GM12878 (cell line): Measurements from ENCODE around the gene TCEA2. TPM values are rescaled to one million over a fixed set of nuclear protein-coding genes. Genes with fewer than 3 reads are reported as not detected.

Experiments
- ATAC-seq: fragments of 200-7000 bp; cut with Tn5 transposase; 3 replicates; pipeline ENCODE4 v1.9.1; 2020; ENCODE audit warnings: mild to moderate bottlenecking, moderate library complexity
- BruUV-seq: library from RNA; stranded (reverse); fragments of 400-500 nt; replicated peaks from 2 replicates; lab custom pipeline; 2021; lab: Mats Ljungman, UMichigan
- CTCF ChIA-PET: fragments of 300-600 bp; sonication (Branson Sonifier 250); formaldehyde crosslinking; extraction: SDS; loops from one replicate; lab custom pipeline; 2021; ENCODE audit warnings: inconsistent platforms; lab: Yijun Ruan, JAX
- POLR2A ChIA-PET: fragments of 350-600 bp; formaldehyde crosslinking; extraction: SDS; loops from one replicate; lab custom pipeline; 2021; ENCODE audit warnings: inconsistent platforms; lab: Charles Lee
- RAD21 ChIA-PET: fragments of 300-600 bp; sonication (Branson Sonifier 250); formaldehyde crosslinking; loops from one replicate; lab custom pipeline; 2023; ENCODE audit warnings: antibody characterized with exemption; ENCODE audit not compliant: unreplicated experiment; lab: Charles Lee
- SMC1A ChIA-PET: fragments of 300-600 bp; sonication (Branson Sonifier 250); formaldehyde crosslinking; loops from one replicate; lab custom pipeline; 2023; ENCODE audit not compliant: unreplicated experiment, uncharacterized antibody; lab: Charles Lee
- DNase-seq: peaks from one replicate; pipeline ENCODE4 v3.0.0-alpha.2; 2011; ENCODE audit warnings: low read depth, low spot score
- FAIRE-seq: peaks from 3 replicates; lab custom pipeline; 2011; peaks lifted over from hg19 to GRCh38; lab: Jason Lieb, UNC
- H2AFZ ChIP-seq: 2 replicates; pipeline ENCODE4 v1.6.0; 2011; ENCODE audit warnings: low read depth, low read length, control low read depth; ENCODE audit not compliant: control insufficient read depth
- H3K27ac ChIP-seq: 2 replicates; pipeline ENCODE4 v1.5.1; 2011; ENCODE audit warnings: control low read depth; ENCODE audit not compliant: control insufficient read depth, insufficient read depth
- H3K27me3 ChIP-seq, 2 experiments: replicated peaks in 1 of 2; 2 replicates each; pipeline versions ENCODE4 v1.6.0 to v1.6.1; 2011; ENCODE audit warnings: low read length in 1 of 2; ENCODE audit not compliant: control insufficient read depth in 2 of 2, insufficient read depth in 2 of 2
- H3K36me3 ChIP-seq, 2 experiments: 2 replicates each; pipeline ENCODE4 v1.5.1; 2011; ENCODE audit warnings: low read length in 1 of 2; ENCODE audit not compliant: control insufficient read depth in 2 of 2, insufficient read depth in 2 of 2
- H3K4me1 ChIP-seq: 2 replicates; pipeline ENCODE4 v1.6.1; 2011; ENCODE audit warnings: mild to moderate bottlenecking, low read length, moderate library complexity, mixed read lengths; ENCODE audit not compliant: control insufficient read depth, insufficient read depth
- H3K4me2 ChIP-seq: 2 replicates; pipeline ENCODE4 v1.6.0; 2011; ENCODE audit warnings: control low read depth; ENCODE audit not compliant: control insufficient read depth, insufficient read depth
- H3K4me3 ChIP-seq: fragments of 200-600 bp; sonication (generic); 2 replicates; pipeline ENCODE4 v1.5.1; 2016
- H3K79me2 ChIP-seq: 2 replicates; pipeline ENCODE4 v1.6.0; 2011; ENCODE audit warnings: low read length; ENCODE audit not compliant: control insufficient read depth, insufficient read depth
- H3K9ac ChIP-seq: 2 replicates; pipeline ENCODE4 v1.8.0; 2011; ENCODE audit warnings: low read length, control low read depth, mixed read lengths; ENCODE audit not compliant: control insufficient read depth, insufficient read depth
- H3K9me3 ChIP-seq: replicated peaks from 3 replicates; pipeline ENCODE4 v1.5.1; 2011; ENCODE audit warnings: mild to moderate bottlenecking, low read length; ENCODE audit not compliant: control insufficient read depth, insufficient read depth
- H4K20me1 ChIP-seq: 2 replicates; pipeline ENCODE4 v1.6.0; 2011; ENCODE audit not compliant: control insufficient read depth, insufficient read depth
- CUX1 ChIP-seq: IDR thresholded peaks from 2 replicates; pipeline ENCODE4 v1.6.1; 2012; ENCODE audit warnings: improper control_type of control experiment, low read depth, low read length; ENCODE audit not compliant: insufficient replicate concordance
- FOXM1 ChIP-seq: IDR thresholded peaks from 2 replicates; pipeline ENCODE4 v1.6.1; 2012; ENCODE audit warnings: low read depth, mild to moderate bottlenecking, inconsistent platforms, low read length, moderate library complexity
- IRF4 ChIP-seq: IDR thresholded peaks from 2 replicates; pipeline ENCODE4 v1.6.1; 2011; ENCODE audit warnings: low read depth, low read length
- NKRF ChIP-seq: fragments of 450-650 bp; conservative IDR thresholded peaks from 2 replicates; pipeline ENCODE4 v1.6.1; 2017; ENCODE audit warnings: mild to moderate bottlenecking, moderate library complexity
- SIN3A ChIP-seq: IDR thresholded peaks from 2 replicates; pipeline ENCODE4 v1.6.1; 2012; ENCODE audit warnings: low read depth, low read length, improper control_type of control experiment
- SMAD5 ChIP-seq: IDR thresholded peaks from 2 replicates; pipeline ENCODE4 v1.6.1; 2016; ENCODE audit warnings: antibody characterized with exemption, low read depth
- TCF3 ChIP-seq: IDR thresholded peaks from 2 replicates; pipeline ENCODE4 v1.6.1; 2012; ENCODE audit warnings: low read depth, mild to moderate bottlenecking, low read length, borderline replicate concordance; ENCODE audit not compliant: insufficient read depth
- WGBS: methylation state at CpG from one replicate; pipeline ENCODE4 v1.1.6; 2016; ENCODE audit warnings: low lambda C conversion rate; ENCODE audit not compliant: insufficient replicate concordance, insufficient coverage; ENCODE audit errors: missing lambda C conversion rate; 5-methylcytosine and 5-hydroxymethylcytosine counted together
- in situ Hi-C: fragments of 300-500 bp; cut with MboI; formaldehyde crosslinking; loops from 9 replicates; pipeline ENCODE4 v1.14.3; 2018; ENCODE audit warnings: mixed read lengths
- intact Hi-C: fragments of 100-400 bp; cut with micrococcal nuclease; formaldehyde crosslinking; loops from one replicate; pipeline ENCODE4 v1.14.2; 2022; ENCODE audit not compliant: unreplicated experiment
- polyA plus RNA-seq, 11 experiments: library from polyadenylated mRNA; depleted of rRNA in 4 of 11; unstranded in 6 of 11; stranded (reverse) in 5 of 11; fragments of >200 nt; fragmentation: Nextera tagmentation in 4 of 11; fragmentation: Illumina TruSeq in 1 of 11; extraction: Ambion mirVana in 4 of 11; extraction: Trizol in 1 of 11; gene quantifications; 1 replicate in 1 of 11; 2 replicates in 10 of 11; pipeline versions ENCODE4 v1.2.1 to v1.2.3, GENCODE V29; 2011 to 2016; ENCODE audit warnings: inconsistent platforms in 2 of 11, missing spikeins in 2 of 11, low read depth in 1 of 11
- total RNA-seq, 4 experiments: library from RNA; depleted of rRNA in 3 of 4; stranded (reverse); fragments of >200 nt in 3 of 4; fragmentation: Illumina TruSeq in 1 of 4; extraction: Trizol in 1 of 4; gene quantifications; 2 replicates each; pipeline versions ENCODE4 v1.2.1 to v1.2.3, GENCODE V29; 2013 to 2021

The TCEA2 gene
- total and polyA plus RNA-seq, 10 of the 15 experiments (the other 5 are each of a cell fraction or from before 2014, with no cell fraction given), result 3.4 to 42.5 (median 13.3) TPM

GRCh38 chr20:64029293-64030117, 33.5 kb upstream of the TCEA2 start:
- CTCF ChIA-PET, result no interaction called here

More at GRCh38 chr20:64029293-64030117, 33.5 kb upstream of the TCEA2 start:
- peaks cover 44 to 57% of the 10 kb centered on the region in 2 experiments for H3K36me3 ChIP-seq
- TF ChIP-seq NKRF (no peak), TCF3 (no peak), SMAD5 (no peak), IRF4 (no peak), FOXM1 (no peak), CUX1 (no peak), SIN3A (no peak)
- TF ChIP-seq, all 136 proteins: peak for 0
- Histone ChIP-seq H2AFZ (no peak overlapping the region), H3K4me1 (peaks cover 8% of the 10 kb centered on the region), H3K9me3 (no peaks in the 10 kb centered on the region), H3K4me3 (no peak overlapping the region), H4K20me1 (no peaks in the 10 kb centered on the region), H3K27me3 (no peaks in the 10 kb centered on the region), H3K27ac (no peak overlapping the region), H3K4me2 (no peak overlapping the region), H3K79me2 (no peaks in the 10 kb centered on the region), H3K9ac (no peak overlapping the region)
- in situ Hi-C loops (no loop called here), intact Hi-C loops (no loop called here)
- 97% methylated on average over 38 of the region's 38 CpGs for WGBS
- no TSS peak for BruUV-seq
- ChIA-PET SMC1A (interaction anchor here (0.7 kb wide), 1 partner anchor 9 kb away, joined by 3 read pairs; no protein-coding TSS in a partner anchor), RAD21 (no interaction called here), POLR2A (no interaction called here)
- no peak for FAIRE-seq
- no peak for DNase-seq
- ATAC-seq, result no peak
